Pulmonary artery endothelial cell (primary cell): ENCODE data around the gene BRD2. TPM values are rescaled to one million over a fixed set of nuclear protein-coding genes. Genes with fewer than 3 reads are reported as not detected.

Source experiments
- DNase-seq: peaks from one replicate; pipeline ENCODE4 v3.0.0-alpha.2; 2011; ENCODE audit warnings: low read depth, low spot score
- total RNA-seq: library from RNA; depleted of rRNA; stranded (reverse); fragments of >200 nt; gene quantifications from 2 replicates; pipeline ENCODE4 v1.2.3, GENCODE V29; 2014

The BRD2 gene
- total RNA-seq, 1 donor from 2014 or later = 52.1 TPM

DNA sequence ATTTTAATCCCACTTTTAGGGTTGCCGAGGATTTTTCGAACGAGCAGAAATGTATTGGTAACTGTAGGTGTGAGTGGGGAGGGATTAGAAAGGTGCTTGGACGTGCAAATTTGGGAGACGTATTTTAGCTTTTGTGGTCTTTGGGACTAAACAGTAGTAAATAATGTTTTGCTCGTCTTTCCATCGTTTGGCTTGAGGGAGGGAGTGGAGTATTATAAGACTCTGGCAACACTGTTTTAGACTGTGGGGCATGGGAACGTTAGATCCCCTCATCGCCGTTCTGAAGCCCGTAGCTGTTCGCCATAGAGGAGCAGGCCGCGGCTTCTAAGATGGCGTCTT lies 2.8 kb downstream of the BRD2 start:
- DNase-seq = no peak

DNA sequence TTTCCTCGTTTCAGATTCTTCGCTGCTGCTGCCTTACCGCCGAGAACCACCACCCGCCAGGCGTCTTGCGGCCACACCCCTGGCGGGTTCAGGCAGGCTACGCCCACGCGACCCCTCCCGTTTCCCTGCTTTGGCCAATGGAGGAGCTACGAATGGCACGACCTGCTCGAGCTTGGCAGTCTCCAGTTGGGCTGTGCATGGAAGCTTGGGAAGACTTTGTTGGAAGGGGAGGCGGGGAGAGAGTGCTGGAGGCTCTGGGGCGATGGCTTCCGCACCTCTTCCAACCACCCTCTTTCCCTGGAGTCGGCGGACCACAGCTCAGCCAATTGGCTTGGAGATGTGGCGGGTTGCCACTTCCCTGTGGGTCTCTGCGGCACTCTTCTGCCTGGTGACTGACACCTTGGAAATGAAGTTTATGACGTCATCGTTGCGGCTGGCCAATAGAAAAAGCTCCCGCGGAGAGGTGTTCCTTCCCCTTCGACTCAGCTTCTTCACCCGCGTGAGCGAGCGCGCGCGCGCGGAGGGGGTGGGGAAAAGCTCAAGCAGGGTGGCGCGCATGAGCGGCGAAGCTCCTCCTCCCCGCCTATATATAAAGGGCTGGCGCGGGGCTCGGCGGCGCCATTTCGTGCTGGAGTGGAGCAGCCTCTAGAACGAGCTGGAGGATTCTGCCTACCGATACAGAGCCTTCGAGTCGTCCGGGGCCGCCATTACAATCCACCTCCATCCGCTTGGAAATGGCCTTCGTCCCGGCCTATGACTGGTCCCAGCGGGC lies 3.4 kb downstream of the BRD2 start:
- peak; percentile 99 for DNase-seq

DNA sequence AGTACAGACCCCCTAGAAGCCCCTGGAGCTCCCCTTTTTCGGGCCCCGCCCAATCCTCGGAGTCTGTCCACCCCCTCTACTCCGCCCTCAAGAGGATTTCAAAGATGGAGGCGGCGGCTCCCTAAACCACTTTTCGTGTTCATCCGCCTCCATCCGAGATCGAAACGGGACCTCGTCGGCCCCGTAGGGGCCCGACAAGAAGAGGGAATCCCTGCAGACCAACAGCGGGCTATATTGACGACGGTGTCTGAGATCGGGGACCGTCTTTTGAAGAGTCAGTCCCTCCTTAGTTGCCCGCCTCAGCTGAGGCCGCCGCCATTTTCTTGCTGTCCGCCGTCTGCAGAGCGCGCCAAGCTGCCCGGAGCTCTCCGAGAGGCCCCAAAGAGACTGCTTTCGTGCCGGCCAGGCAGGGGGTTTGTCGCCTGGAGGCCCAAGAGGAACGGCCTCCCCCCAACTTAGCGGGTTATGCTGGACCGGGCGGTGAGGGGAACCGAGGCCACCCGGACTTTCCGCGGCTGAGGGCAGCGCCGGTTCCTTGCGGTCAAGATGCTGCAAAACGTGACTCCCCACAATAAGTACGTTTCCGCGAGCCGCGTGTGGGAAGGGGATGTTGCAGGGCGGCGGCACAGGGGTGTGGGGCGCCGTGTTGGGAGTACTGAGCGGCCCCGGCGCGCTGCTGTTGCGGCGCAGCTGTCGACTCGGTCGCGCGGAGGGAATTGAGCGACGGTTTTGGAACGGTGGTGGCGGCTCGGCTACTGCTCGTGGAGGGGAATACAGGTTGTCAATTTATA lies 4.2 kb downstream of the BRD2 start:
- DNase-seq = no peak

DNA sequence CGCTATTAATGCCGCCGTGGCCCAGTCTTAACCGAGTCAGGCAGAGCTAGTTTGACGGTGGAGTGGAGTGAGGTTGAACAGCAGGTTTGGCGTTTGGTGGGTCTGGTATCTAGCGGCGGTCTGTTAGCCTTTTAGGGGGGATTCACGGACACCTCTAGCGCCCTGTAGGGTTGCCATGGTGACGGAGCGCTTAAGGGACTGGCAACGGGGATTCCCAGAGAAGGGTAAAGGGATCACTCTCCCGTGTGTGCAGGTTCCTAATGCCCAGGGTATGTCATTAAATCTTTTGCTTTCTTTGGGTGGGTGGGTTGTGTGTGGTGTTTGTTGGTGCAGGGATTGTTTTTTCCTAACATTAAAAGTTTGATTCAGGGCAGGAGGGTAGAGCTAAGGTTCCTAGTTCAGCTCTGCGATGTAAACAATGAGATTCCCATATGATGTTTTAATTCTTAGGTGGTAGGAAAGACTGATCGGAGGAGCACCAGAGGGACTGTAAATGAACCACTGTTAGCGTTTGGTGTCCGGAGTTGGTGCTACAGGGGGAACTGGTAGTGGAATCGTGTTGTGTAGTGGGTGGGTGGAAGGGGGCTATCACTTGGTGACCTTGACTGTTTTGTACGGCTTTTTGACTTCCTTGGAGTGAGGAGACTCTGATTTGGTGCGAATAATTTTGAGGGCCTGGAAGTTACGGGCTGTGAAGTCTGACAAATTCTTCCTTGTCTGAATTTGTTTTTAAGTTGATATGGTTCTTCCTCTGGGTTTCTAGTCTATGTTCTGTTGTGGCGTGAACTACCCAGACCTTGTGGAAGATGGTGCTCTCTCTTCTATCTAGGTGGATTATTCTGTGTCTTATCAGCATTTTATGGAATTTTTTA lies 5.0 kb downstream of the BRD2 start:
- no peak for DNase-seq

DNA sequence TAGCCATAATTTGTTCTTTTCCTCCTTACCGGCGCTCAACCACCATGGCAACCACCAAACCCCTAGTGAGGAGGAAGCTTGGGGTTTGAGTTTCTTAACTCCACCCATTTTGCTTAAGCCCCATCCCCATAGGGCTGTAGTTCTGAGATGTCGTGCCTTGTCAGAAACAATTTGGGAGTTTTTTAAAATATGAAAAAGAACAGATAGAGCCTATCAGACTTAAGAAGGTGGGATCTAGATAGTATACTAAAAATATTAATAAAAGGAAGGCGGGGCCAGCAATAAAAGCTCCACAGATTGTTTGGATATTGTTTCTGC lies 5.6 kb downstream of the BRD2 start:
- no peak for DNase-seq

DNA sequence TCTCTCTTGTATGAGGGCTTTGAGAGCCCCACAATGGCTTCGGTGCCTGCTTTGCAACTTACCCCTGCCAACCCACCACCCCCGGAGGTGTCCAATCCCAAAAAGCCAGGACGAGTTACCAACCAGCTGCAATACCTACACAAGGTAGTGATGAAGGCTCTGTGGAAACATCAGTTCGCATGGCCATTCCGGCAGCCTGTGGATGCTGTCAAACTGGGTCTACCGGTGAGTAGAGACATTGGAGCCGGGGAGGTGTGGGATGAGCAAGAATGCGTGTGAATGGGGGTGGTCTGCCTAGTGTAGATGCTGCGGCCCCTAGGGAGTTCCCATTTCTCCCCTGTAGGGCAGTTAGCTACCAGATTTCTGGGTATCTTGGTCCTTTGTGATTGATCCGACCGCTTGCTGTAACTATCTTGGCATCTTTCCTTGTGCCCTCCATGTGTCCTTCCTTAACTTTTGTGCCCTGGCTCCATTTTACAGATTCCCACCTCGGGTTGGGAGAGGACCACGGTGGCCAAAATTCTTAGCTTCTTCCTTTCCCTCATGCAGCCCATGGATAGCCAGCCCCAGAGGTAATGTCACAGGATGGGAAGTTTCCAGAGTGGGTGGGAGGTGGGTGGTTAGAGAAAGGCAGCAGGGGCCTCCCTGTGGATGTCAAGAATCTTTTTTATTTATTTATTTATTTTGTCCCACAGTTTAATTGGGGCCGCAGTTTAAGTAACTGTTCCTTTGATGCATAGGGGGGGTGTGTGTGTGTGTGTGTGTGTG lies 6.3 kb downstream of the BRD2 start:
- no peak for DNase-seq

DNA sequence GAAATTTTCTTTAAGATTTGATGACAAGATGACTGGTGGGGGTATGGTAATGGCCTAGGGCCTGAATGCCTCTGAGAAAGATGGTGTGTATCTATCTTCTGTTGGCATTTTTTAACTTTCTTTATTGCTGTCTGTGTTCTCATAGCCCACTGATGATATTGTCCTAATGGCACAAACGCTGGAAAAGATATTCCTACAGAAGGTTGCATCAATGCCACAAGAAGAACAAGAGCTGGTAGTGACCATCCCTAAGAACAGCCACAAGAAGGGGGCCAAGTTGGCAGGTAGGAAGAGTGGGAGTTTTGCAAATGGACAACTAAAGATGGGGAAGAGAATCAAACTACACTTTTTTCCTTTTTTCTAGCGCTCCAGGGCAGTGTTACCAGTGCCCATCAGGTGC lies 7.5 kb downstream of the BRD2 start:
- no peak for DNase-seq

DNA sequence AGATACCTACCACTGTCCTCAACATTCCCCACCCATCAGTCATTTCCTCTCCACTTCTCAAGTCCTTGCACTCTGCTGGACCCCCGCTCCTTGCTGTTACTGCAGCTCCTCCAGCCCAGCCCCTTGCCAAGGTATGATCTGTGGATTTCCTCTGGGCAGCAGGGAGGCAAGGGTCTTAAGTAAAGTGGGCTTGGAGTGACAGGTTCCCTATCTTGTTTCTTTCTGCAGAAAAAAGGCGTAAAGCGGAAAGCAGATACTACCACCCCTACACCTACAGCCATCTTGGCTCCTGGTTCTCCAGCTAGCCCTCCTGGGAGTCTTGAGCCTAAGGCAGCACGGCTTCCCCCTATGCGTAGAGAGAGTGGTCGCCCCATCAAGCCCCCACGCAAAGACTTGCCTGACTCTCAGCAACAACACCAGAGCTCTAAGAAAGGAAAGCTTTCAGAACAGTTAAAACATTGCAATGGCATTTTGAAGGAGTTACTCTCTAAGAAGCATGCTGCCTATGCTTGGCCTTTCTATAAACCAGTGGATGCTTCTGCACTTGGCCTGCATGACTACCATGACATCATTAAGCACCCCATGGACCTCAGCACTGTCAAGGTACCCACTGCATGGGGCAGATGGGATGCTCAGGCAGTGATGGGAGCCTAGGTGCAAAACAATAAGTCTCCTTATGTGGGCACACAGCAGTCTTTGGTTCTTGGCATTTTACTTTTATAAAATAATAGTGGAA lies 8.1 kb downstream of the BRD2 start:
- no peak for DNase-seq

DNA sequence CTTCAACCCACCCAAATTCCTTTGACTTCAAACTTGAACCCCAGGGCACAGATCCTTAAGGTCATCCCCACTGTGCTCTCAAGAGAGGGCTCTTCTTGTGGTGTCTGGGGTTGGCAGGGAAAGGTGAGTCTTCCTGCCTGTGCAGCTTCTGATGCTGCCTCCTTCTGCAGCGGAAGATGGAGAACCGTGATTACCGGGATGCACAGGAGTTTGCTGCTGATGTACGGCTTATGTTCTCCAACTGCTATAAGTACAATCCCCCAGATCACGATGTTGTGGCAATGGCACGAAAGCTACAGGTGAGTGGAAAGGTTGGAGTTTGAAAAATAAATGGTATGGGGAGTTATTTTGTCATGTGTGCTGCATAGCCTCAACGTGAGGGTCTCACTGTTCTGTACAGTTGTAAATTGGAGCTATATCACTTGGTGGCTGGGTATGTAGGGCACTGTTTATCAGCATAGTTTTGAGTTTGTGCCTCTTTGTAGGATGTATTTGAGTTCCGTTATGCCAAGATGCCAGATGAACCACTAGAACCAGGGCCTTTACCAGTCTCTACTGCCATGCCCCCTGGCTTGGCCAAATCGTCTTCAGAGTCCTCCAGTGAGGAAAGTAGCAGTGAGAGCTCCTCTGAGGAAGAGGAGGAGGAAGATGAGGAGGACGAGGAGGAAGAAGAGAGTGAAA lies 9.0 kb downstream of the BRD2 start:
- DNase-seq = no peak

DNA sequence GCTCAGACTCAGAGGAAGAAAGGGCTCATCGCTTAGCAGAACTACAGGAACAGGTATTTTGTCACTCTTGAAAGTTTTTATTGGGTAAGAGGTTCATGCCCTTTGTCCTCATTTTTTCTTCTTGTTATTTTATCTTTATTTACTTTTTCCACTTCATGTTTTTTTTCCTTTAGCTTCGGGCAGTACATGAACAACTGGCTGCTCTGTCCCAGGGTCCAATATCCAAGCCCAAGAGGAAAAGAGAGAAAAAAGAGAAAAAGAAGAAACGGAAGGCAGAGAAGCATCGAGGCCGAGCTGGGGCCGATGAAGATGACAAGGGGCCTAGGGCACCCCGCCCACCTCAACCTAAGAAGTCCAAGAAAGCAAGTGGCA lies 9.5 kb downstream of the BRD2 start:
- DNase-seq = no peak

DNA sequence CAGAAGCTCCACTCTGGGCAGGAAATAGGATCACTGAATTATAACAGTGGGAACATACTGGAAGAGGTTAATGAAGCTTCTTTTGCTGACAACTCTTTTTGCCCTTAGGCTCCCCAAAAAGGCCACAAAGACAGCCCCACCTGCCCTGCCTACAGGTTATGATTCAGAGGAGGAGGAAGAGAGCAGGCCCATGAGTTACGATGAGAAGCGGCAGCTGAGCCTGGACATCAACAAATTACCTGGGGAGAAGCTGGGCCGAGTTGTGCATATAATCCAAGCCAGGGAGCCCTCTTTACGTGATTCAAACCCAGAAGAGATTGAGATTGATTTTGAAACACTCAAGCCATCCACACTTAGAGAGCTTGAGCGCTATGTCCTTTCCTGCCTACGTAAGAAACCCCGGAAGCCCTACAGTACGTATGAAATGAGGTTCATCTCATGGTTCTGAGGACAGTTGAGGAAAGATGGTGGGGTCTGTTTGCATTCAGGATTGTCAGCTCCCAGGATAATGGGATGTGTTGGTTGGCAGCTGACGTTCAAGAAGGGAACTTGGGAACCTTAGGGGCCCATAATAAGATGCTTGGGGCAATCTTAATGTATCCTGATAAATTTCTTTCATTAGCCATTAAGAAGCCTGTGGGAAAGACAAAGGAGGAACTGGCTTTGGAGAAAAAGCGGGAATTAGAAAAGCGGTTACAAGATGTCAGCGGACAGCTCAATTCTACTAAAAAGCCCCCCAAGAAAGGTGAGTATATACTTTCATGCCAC lies 11.5 kb downstream of the BRD2 start:
- DNase-seq = no peak

DNA sequence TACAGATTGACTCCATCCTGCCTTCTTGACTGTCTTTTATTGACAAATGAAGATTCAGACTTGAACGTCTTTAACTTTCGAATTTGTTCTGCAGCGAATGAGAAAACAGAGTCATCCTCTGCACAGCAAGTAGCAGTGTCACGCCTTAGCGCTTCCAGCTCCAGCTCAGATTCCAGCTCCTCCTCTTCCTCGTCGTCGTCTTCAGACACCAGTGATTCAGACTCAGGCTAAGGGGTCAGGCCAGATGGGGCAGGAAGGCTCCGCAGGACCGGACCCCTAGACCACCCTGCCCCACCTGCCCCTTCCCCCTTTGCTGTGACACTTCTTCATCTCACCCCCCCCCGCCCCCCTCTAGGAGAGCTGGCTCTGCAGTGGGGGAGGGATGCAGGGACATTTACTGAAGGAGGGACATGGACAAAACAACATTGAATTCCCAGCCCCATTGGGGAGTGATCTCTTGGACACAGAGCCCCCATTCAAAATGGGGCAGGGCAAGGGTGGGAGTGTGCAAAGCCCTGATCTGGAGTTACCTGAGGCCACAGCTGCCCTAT lies 12.2 kb downstream of the BRD2 start:
- no peak for DNase-seq

DNA sequence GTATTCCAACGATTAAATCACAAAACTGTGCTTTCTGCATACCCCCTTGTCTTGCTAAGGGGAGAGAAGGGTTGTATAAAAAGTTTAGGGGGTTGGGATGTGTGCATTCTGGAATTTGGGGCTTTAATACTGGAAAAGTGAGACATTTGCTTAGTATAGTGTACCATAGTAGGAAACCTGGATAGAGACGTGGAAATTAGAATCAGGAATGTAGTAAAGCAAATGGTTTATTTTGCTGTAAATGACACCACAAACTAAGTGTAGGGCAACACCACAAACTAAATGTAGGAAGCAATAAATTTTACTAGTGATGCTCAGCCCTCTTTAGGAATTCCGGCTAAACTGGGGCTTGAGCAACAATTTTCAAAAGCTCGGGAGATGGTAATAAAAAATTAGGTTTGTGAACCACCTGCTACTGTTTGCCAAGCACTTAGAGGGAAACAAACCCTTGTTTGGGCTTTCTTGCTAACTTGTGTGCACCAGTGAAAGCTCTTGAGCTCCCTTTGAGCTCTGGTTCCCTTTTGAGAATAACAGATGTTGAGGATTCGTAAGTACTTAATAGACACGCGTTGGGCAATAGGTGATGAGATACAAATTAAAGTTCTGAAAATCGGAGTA lies 13.8 kb downstream of the BRD2 start:
- no peak for DNase-seq

DNA sequence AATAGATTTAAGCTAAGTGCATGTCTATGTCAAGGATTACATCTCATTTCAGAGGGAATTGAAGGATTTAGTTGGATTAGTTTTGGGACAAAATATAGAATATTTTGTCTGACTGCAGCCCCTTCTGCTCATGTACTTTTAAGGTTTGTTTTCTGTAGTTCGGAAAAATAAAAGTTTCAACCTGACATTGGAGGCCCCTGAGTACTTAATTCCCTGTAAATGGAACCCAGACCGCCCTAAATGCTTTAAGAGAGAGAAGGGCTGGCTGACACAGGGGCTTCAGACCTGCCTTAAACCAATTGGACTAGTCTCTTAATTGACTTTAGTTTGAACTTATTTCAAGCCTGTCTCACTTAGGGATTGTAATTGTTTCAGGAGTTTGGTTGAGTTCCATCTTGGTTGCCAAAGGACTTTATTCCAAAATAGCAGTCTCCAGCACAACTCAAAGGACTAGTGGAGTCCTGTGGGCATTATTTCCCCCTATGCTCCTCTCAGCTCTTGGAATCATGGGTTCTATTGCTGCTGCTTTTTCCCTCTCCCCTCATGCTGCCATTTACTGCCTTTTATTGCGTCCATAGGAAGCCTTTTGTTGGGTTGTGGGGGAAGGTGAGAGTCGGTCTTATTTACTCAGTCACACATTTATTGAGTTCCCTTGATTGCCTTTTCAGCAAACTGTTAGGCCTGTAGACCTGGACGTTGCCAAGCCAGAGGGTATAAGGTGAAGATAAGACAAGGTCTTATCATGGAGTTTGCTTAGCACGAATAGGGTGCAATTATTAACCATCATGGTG lies 14.5 kb downstream of the BRD2 start:
- DNase-seq = no peak

DNA sequence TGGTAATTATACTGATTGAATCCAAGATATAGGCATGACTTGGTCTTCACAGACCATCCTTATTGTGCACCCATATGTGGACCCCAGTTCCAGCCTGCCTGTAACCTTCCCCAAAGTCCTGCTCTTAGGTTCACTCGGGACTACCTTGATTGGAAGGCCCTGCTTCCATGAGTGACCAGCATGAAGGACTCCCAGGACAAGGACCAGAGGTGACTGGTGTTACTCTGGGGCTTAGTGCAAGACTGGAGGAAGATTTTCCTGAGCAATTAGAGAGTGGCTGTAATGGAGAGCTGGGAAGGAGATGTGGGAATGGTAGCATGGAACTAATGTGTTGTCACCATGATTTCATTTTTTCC lies 15.1 kb downstream of the BRD2 start:
- DNase-seq = no peak

DNA sequence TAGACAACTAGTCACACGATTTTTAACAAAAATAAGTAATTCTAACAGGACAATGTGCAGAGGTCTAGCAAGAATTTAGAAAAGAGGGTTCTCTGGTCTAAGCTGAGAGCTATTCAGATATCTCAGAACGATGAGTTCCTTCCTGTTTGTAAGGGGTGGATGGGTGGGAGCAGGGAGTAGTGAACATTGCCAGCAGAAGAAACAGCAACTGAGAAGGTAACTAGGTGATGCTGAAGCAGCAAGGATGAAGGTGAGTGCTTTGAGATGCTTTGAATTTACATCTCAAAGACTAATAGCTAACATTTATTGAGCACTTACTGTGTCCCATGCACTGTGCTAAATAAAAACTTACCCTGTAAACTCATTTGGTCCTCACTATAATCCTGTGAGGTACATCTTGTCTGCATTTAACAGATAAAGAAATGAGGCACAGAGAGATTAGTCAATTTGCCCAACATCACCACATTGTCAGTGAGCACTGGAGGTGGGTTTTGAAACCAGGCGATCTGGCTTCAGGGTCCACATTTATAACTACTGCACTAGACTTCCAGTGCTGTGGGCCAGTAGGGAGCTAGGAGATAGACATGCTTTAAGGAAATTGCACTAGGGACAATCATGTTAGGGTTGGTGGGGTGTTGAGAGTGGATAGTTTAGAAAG lies 15.7 kb downstream of the BRD2 start:
- DNase-seq = no peak

DNA sequence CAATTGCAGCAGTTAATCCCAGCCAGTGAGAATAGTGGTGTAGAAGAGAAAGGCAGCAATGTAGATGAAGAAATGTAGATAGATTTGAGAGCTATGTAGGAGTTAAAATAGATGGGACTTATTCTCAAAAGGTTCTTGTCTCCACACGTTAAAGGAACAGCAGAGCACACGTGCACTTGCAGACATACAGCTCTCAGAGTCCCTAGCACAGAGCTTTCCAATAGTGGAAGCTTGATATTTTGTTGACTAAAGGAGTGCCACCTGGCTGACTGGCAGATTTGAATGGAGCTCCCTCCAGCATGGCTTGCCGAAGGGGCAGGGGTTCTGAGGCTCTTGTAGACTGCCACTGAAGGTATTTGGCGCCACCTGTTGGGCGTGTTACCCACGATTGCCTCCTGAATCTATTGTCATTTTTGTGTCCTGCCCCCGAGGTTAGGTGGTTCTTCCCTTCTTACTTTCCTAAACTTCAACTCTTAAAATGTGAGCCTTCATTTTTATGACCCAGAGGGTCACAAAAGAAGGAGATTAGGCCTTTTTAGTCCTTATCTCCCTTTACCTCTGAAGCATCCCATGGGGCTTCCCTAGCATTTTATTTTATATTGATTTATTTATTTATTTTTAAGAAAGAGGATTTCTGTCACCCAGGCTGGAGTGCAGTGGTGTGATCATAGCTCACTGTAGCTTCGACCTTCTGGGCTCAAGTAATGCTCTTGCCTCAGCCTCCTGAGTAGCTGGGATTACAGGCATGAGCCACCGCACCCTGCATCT lies 16.4 kb downstream of the BRD2 start:
- peak; percentile 67 for DNase-seq
